Lower leg skin (tissue), 4 donors: ENCODE results near the gene PDZD2. TPM values are rescaled to one million over a fixed set of nuclear protein-coding genes. Genes with fewer than 3 reads are reported as not detected.
"Not testable (repeated sequence)": the region's sequence is repeated elsewhere in the genome, so short reads cannot be mapped to it uniquely, and the experiment has no call there.

Experiments
- DNase-seq, 2 donors: peaks; one replicate each; pipeline ENCODE4 v3.0.0-alpha.2; 2019; ENCODE audit warnings: low spot score in 2 of 2
- H3K4me3 ChIP-seq: fragments of 200-600 bp; sonication (generic); 2 replicates; pipeline ENCODE4 v1.5.1; 2017; ENCODE audit warnings: mild to moderate bottlenecking, low read depth; ENCODE audit not compliant: poor library complexity, severe bottlenecking
- POLR2A ChIP-seq, 2 donors: fragments of 450-650 bp; IDR thresholded peaks; one replicate each; pipeline ENCODE4 v1.6.1; 2016 to 2017; ENCODE audit warnings: antibody characterized with exemption in 2 of 2, mild to moderate bottlenecking in 1 of 2, moderate library complexity in 1 of 2
- WGBS, 2 donors: methylation state at CpG; one replicate each; pipeline ENCODE4 v1.1.5; 2018; 5-methylcytosine and 5-hydroxymethylcytosine counted together
- intact Hi-C: fragments of 100-400 bp; cut with DNase I; formaldehyde crosslinking; loops from one replicate; pipeline ENCODE4 v1.15.0; 2023; ENCODE audit warnings: low total_unique reads
- total RNA-seq, 4 donors: library from RNA; depleted of rRNA; stranded (reverse); fragments of >200 nt; gene quantifications; one replicate each; pipeline ENCODE4 v1.1.0, GENCODE V29; 2016
- TF ChIP-seq, protein P1 (sequence below), 3 donors: fragments of 450-650 bp; IDR thresholded peaks; one replicate each; pipeline ENCODE4 v1.5.1; 2016; ENCODE audit warnings: antibody characterized with exemption in 3 of 3, mild to moderate bottlenecking in 3 of 3, moderate library complexity in 2 of 3

The PDZD2 gene
- total RNA-seq, 4 donors from 2014 or later, result 102 to 150 (median 116) TPM

DNA sequence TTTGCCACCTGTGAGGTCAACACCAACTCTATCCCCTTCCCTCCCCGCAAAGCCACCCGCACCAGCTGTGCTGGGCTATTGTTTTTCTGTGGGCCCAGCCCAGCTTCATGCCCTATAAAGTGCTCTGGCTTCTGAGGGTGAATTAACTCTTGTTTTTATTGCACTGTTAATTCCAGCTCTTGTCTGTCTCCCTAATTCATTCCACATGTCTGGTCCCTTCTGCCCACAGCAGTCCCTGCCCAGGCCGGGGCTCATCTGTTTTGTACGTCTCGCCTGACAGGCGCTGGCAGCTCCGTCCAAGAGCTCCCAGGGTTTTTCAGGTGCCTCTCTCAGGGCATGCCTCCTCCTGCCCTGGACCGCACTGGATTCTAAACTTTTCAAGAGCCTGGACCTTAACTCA, 118.9 kb downstream of the PDZD2 start:
- no peak for DNase-seq
- no peak overlapping the region for H3K4me3 ChIP-seq
- intact Hi-C loops, result no loop called here
- 45% methylated on average over 8 of the region's 8 CpGs for WGBS, 2 donors
- no peak for TF ChIP-seq POLR2A (IDR thresholded peaks at IDR 0.05)
- TF ChIP-seq, protein P1, sequence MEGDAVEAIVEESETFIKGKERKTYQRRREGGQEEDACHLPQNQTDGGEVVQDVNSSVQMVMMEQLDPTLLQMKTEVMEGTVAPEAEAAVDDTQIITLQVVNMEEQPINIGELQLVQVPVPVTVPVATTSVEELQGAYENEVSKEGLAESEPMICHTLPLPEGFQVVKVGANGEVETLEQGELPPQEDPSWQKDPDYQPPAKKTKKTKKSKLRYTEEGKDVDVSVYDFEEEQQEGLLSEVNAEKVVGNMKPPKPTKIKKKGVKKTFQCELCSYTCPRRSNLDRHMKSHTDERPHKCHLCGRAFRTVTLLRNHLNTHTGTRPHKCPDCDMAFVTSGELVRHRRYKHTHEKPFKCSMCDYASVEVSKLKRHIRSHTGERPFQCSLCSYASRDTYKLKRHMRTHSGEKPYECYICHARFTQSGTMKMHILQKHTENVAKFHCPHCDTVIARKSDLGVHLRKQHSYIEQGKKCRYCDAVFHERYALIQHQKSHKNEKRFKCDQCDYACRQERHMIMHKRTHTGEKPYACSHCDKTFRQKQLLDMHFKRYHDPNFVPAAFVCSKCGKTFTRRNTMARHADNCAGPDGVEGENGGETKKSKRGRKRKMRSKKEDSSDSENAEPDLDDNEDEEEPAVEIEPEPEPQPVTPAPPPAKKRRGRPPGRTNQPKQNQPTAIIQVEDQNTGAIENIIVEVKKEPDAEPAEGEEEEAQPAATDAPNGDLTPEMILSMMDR (IDR thresholded peaks at IDR 0.05), result no peak

DNA sequence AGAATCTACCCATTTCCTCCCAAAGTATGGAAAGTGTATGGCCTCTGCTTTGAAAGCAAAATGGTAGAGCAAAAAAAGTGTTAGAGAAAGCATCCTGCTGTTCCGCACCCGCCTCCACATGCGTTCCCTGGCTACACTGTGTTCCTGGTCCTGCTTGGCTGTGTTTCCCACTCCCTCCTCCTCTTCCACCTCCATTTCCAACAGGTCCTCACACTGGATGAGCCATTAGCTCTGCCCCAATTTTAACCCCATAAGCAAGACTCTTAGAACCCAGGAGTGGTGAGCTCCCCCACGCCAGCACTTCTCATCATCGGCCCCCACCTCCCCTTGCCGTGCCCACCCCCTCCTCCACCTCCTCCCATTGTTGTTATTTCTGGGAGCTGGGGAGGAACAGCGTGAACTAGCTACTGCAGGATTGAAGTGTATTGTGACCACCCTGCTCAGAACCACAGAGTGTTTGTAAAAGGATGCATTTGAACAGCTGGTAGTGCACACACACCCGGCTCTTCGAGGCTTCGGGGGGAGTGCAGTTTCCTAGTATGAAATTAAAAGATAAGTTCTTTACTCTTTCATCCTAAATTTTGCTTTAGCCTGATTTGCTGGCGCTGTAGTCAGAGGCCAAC, 120.0 kb downstream of the PDZD2 start:
- DNase-seq, result no peak
- no peak for TF ChIP-seq POLR2A (IDR thresholded peaks at IDR 0.05)
- TF ChIP-seq, protein P1 (IDR thresholded peaks at IDR 0.05), result no peak
- WGBS, 2 donors, result 82 to 90% methylated on average over 11 of the region's 11 CpGs
- intact Hi-C loops, result no loop called here
- no peak overlapping the region for H3K4me3 ChIP-seq

DNA sequence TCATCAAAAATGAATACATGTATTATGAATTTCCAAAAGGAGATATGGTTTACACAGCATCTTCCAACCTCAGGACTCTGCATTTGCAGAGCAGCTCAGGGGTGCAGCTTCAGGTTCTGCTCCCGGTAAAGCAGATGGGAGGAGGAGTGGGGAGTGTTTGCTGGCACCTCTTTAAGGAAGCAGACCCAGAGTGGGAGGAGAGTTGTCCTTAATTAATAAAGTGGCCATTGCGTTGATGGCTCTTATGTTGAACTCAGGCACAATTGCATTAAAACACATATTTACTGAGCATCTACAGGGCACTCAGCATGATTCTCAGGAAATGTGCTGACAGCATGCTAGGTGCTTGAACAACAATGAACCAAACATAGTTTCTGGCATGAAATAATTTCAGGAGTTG, 121.0 kb downstream of the PDZD2 start:
- TF ChIP-seq, protein P1 (IDR thresholded peaks at IDR 0.05), result no peak
- no peak for TF ChIP-seq POLR2A (IDR thresholded peaks at IDR 0.05)
- 58 to 60% methylated on average over 2 of the region's 2 CpGs for WGBS, 2 donors
- intact Hi-C loops, result no loop called here

DNA sequence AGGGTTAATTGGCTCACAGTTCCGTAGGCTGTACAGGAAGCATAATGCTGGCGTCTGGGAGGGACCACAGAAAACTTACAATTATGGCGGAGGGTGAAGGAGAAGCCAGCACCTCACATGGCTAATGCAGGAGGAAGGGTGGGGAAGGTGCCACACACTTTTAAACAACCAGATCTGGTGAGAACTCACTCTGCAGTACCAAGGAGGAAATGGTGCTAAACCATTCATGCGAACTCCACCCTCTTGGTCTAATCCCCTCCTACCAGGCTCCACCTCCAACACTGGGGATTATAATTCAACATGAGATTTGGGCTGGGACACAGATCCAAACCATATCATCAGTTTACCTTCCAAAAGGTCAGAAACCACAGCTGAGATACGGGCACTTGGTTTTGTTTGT, 122.9 kb downstream of the PDZD2 start:
- intact Hi-C loops, result no loop called here
- TF ChIP-seq POLR2A (IDR thresholded peaks at IDR 0.05), result no peak
- TF ChIP-seq, protein P1 (IDR thresholded peaks at IDR 0.05), result no peak
- whole genome bisulfite sequencing, 2 donors, result 62 to 83% methylated on average over 5 of the region's 5 CpGs
- no peak for DNase-seq
- no peak overlapping the region for H3K4me3 ChIP-seq

More for the DNA sequence above, 121.0 kb downstream of the PDZD2 start:
- no peak overlapping the region for H3K4me3 ChIP-seq
- no peak for DNase-seq

DNA sequence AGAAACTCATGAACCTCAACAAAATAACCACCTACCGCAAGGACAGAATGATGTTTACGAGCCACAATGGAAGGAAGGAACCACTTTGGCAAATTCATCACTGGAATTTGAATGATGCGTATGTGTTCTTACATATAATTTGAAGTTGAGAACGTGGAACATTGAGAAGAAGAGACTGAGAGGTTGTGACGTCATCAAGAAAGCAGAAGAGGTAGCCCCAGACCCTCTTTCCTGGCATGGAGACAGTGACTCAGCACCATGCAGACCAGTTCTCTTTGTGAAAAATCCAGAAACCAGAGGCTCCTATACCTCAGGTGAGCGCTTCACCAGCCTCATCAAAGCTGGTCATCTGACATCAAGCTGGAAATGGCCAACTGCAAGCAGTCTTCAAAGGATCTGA, 124.5 kb downstream of the PDZD2 start:
- intact Hi-C loops, result no loop called here
- no peak overlapping the region for H3K4me3 ChIP-seq
- TF ChIP-seq POLR2A (IDR thresholded peaks at IDR 0.05), result no peak
- TF ChIP-seq, protein P1 (IDR thresholded peaks at IDR 0.05), result no peak
- no peak for DNase-seq
- 91 to 92% methylated on average over 6 of the region's 6 CpGs for WGBS, 2 donors

DNA sequence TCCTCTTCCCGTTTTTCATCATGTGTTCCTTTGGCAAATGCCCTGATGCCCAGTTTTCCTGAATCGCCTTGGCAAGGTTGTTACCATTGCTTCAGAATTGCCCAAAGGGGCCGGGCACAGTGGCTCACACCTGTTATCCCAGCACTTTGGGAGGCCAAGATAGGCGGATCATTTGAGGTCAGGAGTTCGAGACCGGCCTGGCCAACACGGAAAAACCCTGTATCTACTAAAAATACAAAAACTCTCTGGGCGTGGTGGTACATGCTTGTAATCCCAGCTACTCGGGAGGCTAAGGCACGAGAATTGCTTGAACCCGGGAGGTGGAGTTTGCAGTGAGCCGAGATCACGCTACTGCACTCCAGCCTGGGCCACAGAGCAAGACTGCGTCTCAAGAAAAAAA, 125.8 kb downstream of the PDZD2 start:
- WGBS, 2 donors, result 82 to 84% methylated on average over 14 of the region's 14 CpGs
- H3K4me3 ChIP-seq, DNase-seq, intact Hi-C loops: not testable (repeated sequence)
